Erythroblast (primary cell): ENCODE data around the gene OR52M1.

ENCODE experiments used
- DNase-seq, 2 experiments: peaks; one replicate each; lab custom pipeline; 2025; lab: John Stamatoyannopoulos, UW
- GATA1 ChIP-seq: IDR thresholded peaks from 2 replicates; pipeline ENCODE4 v1.6.1; 2011; ENCODE audit warnings: low read depth, mild to moderate bottlenecking, control low read depth, low read length, moderate library complexity
- POLR2A ChIP-seq: IDR thresholded peaks from 2 replicates; pipeline ENCODE4 v1.6.1; 2011; ENCODE audit warnings: mild to moderate bottlenecking, low read length

OR52M1 gene

GRCh38 chr11:4541071-4541470 is 3.9 kb upstream of the OR52M1 start:
- DNase-seq, result no peak
- TF ChIP-seq POLR2A, result no peak
- no peak for TF ChIP-seq GATA1

- DNase-seq, result no peak
- TF ChIP-seq POLR2A, result no peak
- TF ChIP-seq GATA1, result no peak
Measured at GRCh38 chr11:4543561-4543960, 1.4 kb upstream of the OR52M1 start.

GRCh38 chr11:4546878-4547277 is 1.9 kb downstream of the OR52M1 start:
- TF ChIP-seq GATA1, result no peak
- TF ChIP-seq POLR2A, result no peak
- no peak for DNase-seq

- TF ChIP-seq POLR2A (no peak), GATA1 (no peak)
Measured at GRCh38 chr11:4547416-4547815, 2.4 kb downstream of the OR52M1 start.

GRCh38 chr11:4551346-4551979 is 6.5 kb downstream of the OR52M1 start:
- peak; percentile 10 to 21 for DNase-seq
- no peak for TF ChIP-seq POLR2A
- no peak for TF ChIP-seq GATA1

More at GRCh38 chr11:4547416-4547815, 2.4 kb downstream of the OR52M1 start:
- DNase-seq, result no peak

- DNase-seq, result no peak
- TF ChIP-seq GATA1 (no peak), POLR2A (no peak)
Measured at GRCh38 chr11:4559527-4560440, 14.8 kb downstream of the OR52M1 start.

GRCh38 chr11:4560467-4560866 is 15.5 kb downstream of the OR52M1 start:
- DNase-seq, result no peak
- TF ChIP-seq GATA1, result no peak
- TF ChIP-seq POLR2A, result no peak

GRCh38 chr11:4565371-4565770 is 20.4 kb downstream of the OR52M1 start:
- TF ChIP-seq GATA1 (no peak), POLR2A (no peak)
- no peak for DNase-seq

- no peak for DNase-seq
- TF ChIP-seq GATA1 (no peak), POLR2A (no peak)
Measured at GRCh38 chr11:4569075-4569474, 24.1 kb downstream of the OR52M1 start.

GRCh38 chr11:4576880-4577279 is 31.9 kb downstream of the OR52M1 start:
- TF ChIP-seq POLR2A, result no peak
- no peak for DNase-seq

- no peak for DNase-seq
- TF ChIP-seq POLR2A, result no peak
- TF ChIP-seq GATA1, result no peak
Measured at GRCh38 chr11:4577761-4578160, 32.8 kb downstream of the OR52M1 start.

GRCh38 chr11:4578624-4579023 is 33.6 kb downstream of the OR52M1 start:
- DNase-seq, result no peak
- TF ChIP-seq POLR2A (no peak), GATA1 (no peak)

- no peak for TF ChIP-seq GATA1
- TF ChIP-seq POLR2A, result no peak
- no peak for DNase-seq
Measured at GRCh38 chr11:4580124-4580523, 35.1 kb downstream of the OR52M1 start.

GRCh38 chr11:4581443-4581842 is 36.5 kb downstream of the OR52M1 start, which contains the start of gene OR52I2:
OR52I2 (plus strand) TSS chr11:4581743.
- no peak for TF ChIP-seq POLR2A
- no peak for TF ChIP-seq GATA1
- DNase-seq, result no peak

- TF ChIP-seq POLR2A, result no peak
- TF ChIP-seq GATA1, result no peak
- DNase-seq, result no peak
Measured at GRCh38 chr11:4589017-4589416, 44.0 kb downstream of the OR52M1 start.
